GM21737 (cell line): ENCODE measurements around the gene ABHD6.
"Not testable (repeated sequence)": the region's sequence is repeated elsewhere in the genome, so short reads cannot be mapped to it uniquely, and the experiment has no call there.

Source experiments
- ATAC-seq: cut with Tn5 transposase; IDR thresholded peaks from one replicate; pipeline ENCODE4 v1.9.1; 2021; ENCODE audit warnings: mild to moderate bottlenecking, moderate library complexity; ENCODE audit not compliant: unreplicated experiment

Gene ABHD6

GRCh38 chr3:58241306-58242044 is 3.9 kb downstream of the ABHD6 start:
- ATAC-seq, result no peak

GRCh38 chr3:58242340-58242739 is 4.7 kb downstream of the ABHD6 start:
- ATAC-seq, result no peak

GRCh38 chr3:58242860-58243259 is 5.3 kb downstream of the ABHD6 start:
- ATAC-seq, result not testable (repeated sequence)

GRCh38 chr3:58243976-58244585 is 6.5 kb downstream of the ABHD6 start:
- ATAC-seq, result no peak

GRCh38 chr3:58246148-58247047 is 8.8 kb downstream of the ABHD6 start:
- no peak for ATAC-seq

- no peak for ATAC-seq
Observed at GRCh38 chr3:58249358-58250092, 11.9 kb downstream of the ABHD6 start.

GRCh38 chr3:58250093-58250707 is 12.6 kb downstream of the ABHD6 start:
- ATAC-seq, result no peak

GRCh38 chr3:58251631-58252035 is 14.0 kb downstream of the ABHD6 start:
- ATAC-seq, result no peak

- no peak for ATAC-seq
Observed at GRCh38 chr3:58254144-58254543, 16.6 kb downstream of the ABHD6 start.

GRCh38 chr3:58256061-58256460 is 18.5 kb downstream of the ABHD6 start:
- no peak for ATAC-seq

GRCh38 chr3:58256511-58256910 is 18.9 kb downstream of the ABHD6 start:
- no peak for ATAC-seq

GRCh38 chr3:58258392-58259055 is 20.9 kb downstream of the ABHD6 start:
- ATAC-seq, result no peak

GRCh38 chr3:58260261-58260731 is 22.7 kb downstream of the ABHD6 start:
- ATAC-seq, result no peak

GRCh38 chr3:58260733-58261132 is 23.1 kb downstream of the ABHD6 start:
- no peak for ATAC-seq

- no peak for ATAC-seq
Observed at GRCh38 chr3:58261954-58262666, 24.5 kb downstream of the ABHD6 start.

GRCh38 chr3:58266577-58266976 is 29.0 kb downstream of the ABHD6 start:
- ATAC-seq, result no peak

GRCh38 chr3:58267543-58267942 is 30.0 kb downstream of the ABHD6 start:
- not testable (repeated sequence) for ATAC-seq

- ATAC-seq, result no peak
Observed at GRCh38 chr3:58269356-58269755, 31.8 kb downstream of the ABHD6 start.

GRCh38 chr3:58270485-58270884 is 32.9 kb downstream of the ABHD6 start:
- no peak for ATAC-seq
